HepG2 (cell line): ENCODE results near the gene ORC2. TPM values are rescaled to one million over a fixed set of nuclear protein-coding genes. Genes with fewer than 3 reads are reported as not detected.
A peak's percentile ranks its signal among the peaks of the same experiment; 100 is the strongest.

Source experiments
- ARID2 ChIP-seq: sonication (generic); formaldehyde crosslinking; IDR thresholded peaks from 2 replicates; pipeline ENCODE4 v1.8.1; 2022; ENCODE audit warnings: mild to moderate bottlenecking, missing genetic modification reagents, borderline replicate concordance
- ARNT2 ChIP-seq: sonication (generic); formaldehyde crosslinking; IDR thresholded peaks from 2 replicates; pipeline ENCODE4 v1.8.0; 2022; ENCODE audit warnings: mild to moderate bottlenecking, low read depth, missing genetic modification reagents, moderate library complexity
- BCL6 ChIP-seq: IDR thresholded peaks from 2 replicates; pipeline ENCODE4 v1.6.1; 2016; ENCODE audit warnings: missing genetic modification reagents, missing compliant biosample characterization
- HOMEZ ChIP-seq: IDR thresholded peaks from 2 replicates; pipeline ENCODE4 v1.6.1; 2016; ENCODE audit warnings: low read depth
- ISL2 ChIP-seq: sonication (generic); formaldehyde crosslinking; IDR thresholded peaks from 2 replicates; pipeline ENCODE4 v1.5.0; 2020; ENCODE audit warnings: missing genetic modification reagents
- MED8 ChIP-seq: sonication (generic); formaldehyde crosslinking; IDR thresholded peaks from 2 replicates; pipeline ENCODE4 v1.8.1; 2023; ENCODE audit warnings: mild to moderate bottlenecking, missing genetic modification reagents; ENCODE audit not compliant: insufficient replicate concordance
- MEF2D ChIP-seq: sonication (generic); formaldehyde crosslinking; IDR thresholded peaks from 2 replicates; pipeline ENCODE4 v1.5.1; 2020; ENCODE audit warnings: mild to moderate bottlenecking, missing genetic modification reagents
- MTERF4 ChIP-seq: sonication (generic); formaldehyde crosslinking; IDR thresholded peaks from 2 replicates; pipeline ENCODE4 v1.8.0; 2023; ENCODE audit warnings: mild to moderate bottlenecking, missing genetic modification reagents
- MYC ChIP-seq: sonication (generic); formaldehyde crosslinking; IDR thresholded peaks from 2 replicates; pipeline ENCODE4 v1.9.0; 2021; ENCODE audit warnings: missing genetic modification reagents, borderline replicate concordance
- SNAPC2 ChIP-seq: sonication (generic); formaldehyde crosslinking; IDR thresholded peaks from 2 replicates; pipeline ENCODE4 v1.8.1; 2022; ENCODE audit warnings: mild to moderate bottlenecking, missing genetic modification reagents
- SOX5 ChIP-seq: IDR thresholded peaks from 2 replicates; pipeline ENCODE4 v1.6.1; 2016; ENCODE audit warnings: borderline replicate concordance
- U2AF2 ChIP-seq: fragments of 200-400 bp; formaldehyde crosslinking; IDR thresholded peaks from 2 replicates; pipeline ENCODE4 v1.6.1; 2017; ENCODE audit warnings: low read depth, mild to moderate bottlenecking, low read length
- ZBTB3 ChIP-seq: sonication (generic); formaldehyde crosslinking; IDR thresholded peaks from 2 replicates; pipeline ENCODE4 v1.4.0; 2020; ENCODE audit warnings: low read depth, mild to moderate bottlenecking, moderate library complexity, missing genetic modification reagents, borderline replicate concordance
- ZFP90 ChIP-seq: sonication (generic); formaldehyde crosslinking; IDR thresholded peaks from 2 replicates; pipeline ENCODE4 v1.8.0; 2022; ENCODE audit warnings: missing genetic modification reagents, mild to moderate bottlenecking, inconsistent platforms, borderline replicate concordance
- ZNF232 ChIP-seq: sonication (generic); formaldehyde crosslinking; IDR thresholded peaks from 2 replicates; pipeline ENCODE4 v1.4.0; 2020; ENCODE audit warnings: missing genetic modification reagents, borderline replicate concordance
- ZNF296 ChIP-seq: sonication (generic); formaldehyde crosslinking; conservative IDR thresholded peaks from 2 replicates; pipeline ENCODE4 v1.5.0; 2020; ENCODE audit warnings: mild to moderate bottlenecking, missing genetic modification reagents
- ZNF362 ChIP-seq: sonication (generic); formaldehyde crosslinking; IDR thresholded peaks from 2 replicates; pipeline ENCODE4 v1.4.0; 2020; ENCODE audit warnings: missing genetic modification reagents, mild to moderate bottlenecking, borderline replicate concordance
- ZNF547 ChIP-seq: sonication (generic); formaldehyde crosslinking; IDR thresholded peaks from 2 replicates; pipeline ENCODE4 v1.5.1; 2020; ENCODE audit warnings: mild to moderate bottlenecking, missing genetic modification reagents
- ZNF570 ChIP-seq: sonication (generic); formaldehyde crosslinking; IDR thresholded peaks from 2 replicates; pipeline ENCODE4 v1.4.0; 2020; ENCODE audit warnings: mild to moderate bottlenecking, missing genetic modification reagents, borderline replicate concordance
- ZNF616 ChIP-seq: sonication (generic); formaldehyde crosslinking; IDR thresholded peaks from 2 replicates; pipeline ENCODE4 v1.5.0; 2020; ENCODE audit warnings: low read depth, mild to moderate bottlenecking, missing genetic modification reagents
- ZNF672 ChIP-seq: sonication (generic); formaldehyde crosslinking; IDR thresholded peaks from 2 replicates; pipeline ENCODE4 v1.8.1; 2022; ENCODE audit warnings: missing genetic modification reagents
- ZNF713 ChIP-seq: sonication (generic); formaldehyde crosslinking; IDR thresholded peaks from 2 replicates; pipeline ENCODE4 v1.4.0; 2020; ENCODE audit warnings: mild to moderate bottlenecking, missing genetic modification reagents
- polyA plus RNA-seq, 8 experiments: library from polyadenylated mRNA; depleted of rRNA in 3 of 8; stranded (reverse) in 7 of 8; unstranded in 1 of 8; fragments of >200 nt; fragmentation: Illumina TruSeq in 4 of 8; extraction: Trizol in 4 of 8; gene quantifications; 2 replicates each; pipeline versions ENCODE4 v1.2.1 to v1.2.3, GENCODE V29; 2011 to 2016; ENCODE audit warnings: low read depth in 4 of 8, missing spikeins in 1 of 8, mixed read lengths in 1 of 8; ENCODE audit not compliant: insufficient read depth in 1 of 8
- total RNA-seq, 5 experiments: library from RNA; depleted of rRNA; stranded (reverse); fragments of >200 nt; fragmentation: Illumina TruSeq; extraction: Trizol; gene quantifications; 2 replicates each; pipeline ENCODE4 v1.2.3, GENCODE V29; 2016; ENCODE audit warnings: low read depth in 1 of 5
- TF ChIP-seq, protein P1 (sequence below): sonication (generic); formaldehyde crosslinking; conservative IDR thresholded peaks from 2 replicates; pipeline ENCODE4 v1.8.0; 2022; ENCODE audit warnings: mild to moderate bottlenecking, moderate library complexity, missing genetic modification reagents

ORC2 gene
- total and polyA plus RNA-seq, 2 of the 13 experiments (the other 11 are each of a cell fraction or from before 2014, with no cell fraction given), result 19.3 to 73.5 TPM

DNA sequence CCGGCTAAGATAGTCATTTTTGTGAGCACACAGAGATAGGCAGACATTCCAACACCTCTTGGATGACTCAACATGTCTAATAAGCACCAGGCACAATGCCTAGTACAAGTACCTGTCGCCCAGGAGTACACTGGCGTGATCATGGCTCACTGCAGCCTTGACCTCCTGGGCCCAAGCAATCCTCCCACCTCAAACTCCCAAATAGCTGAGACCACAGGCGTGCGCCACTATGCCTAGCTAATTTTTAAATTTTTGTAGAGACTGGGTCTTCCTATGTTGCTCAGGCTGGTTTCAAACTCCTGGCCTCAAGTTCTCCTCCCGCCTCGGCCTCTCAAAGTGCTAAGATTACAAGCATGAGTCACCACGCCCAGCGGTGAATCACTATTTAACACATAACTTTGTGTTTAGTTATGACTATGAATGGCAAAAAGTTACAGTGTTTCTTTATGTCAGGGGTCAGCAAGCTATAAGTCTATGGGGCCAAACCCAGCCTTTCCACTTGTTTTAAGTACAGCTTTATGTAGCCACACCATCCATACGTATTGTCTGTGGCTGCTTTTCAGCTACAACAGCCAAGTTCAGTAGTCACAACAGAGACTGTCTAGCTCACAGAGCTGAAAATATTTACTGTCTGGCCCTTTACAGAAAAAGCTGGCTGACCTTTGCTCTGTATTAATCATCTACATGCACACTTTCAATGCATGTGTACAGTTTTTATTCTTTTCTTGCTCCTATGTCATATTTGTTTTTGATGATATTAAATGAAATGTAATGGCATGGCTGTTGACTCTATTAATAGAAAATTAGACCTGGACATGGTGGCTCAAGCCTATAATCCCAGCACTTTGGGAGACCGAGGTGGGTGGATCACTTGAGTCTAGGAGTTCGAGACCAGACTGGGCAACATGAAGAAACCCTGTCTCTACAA lies 18.7 kb downstream of the ORC2 start (continued):
- TF ChIP-seq U2AF2, result no peak
- 0 out of 2 replicates have a peak, but pooled peaks have one; percentile 27 for TF ChIP-seq MEF2D (CRISPR knock-in tag)
- no peak for TF ChIP-seq ZBTB3 (CRISPR knock-in tag)
- TF ChIP-seq ZFP90 (CRISPR knock-in tag), result no peak
- TF ChIP-seq, protein P1, sequence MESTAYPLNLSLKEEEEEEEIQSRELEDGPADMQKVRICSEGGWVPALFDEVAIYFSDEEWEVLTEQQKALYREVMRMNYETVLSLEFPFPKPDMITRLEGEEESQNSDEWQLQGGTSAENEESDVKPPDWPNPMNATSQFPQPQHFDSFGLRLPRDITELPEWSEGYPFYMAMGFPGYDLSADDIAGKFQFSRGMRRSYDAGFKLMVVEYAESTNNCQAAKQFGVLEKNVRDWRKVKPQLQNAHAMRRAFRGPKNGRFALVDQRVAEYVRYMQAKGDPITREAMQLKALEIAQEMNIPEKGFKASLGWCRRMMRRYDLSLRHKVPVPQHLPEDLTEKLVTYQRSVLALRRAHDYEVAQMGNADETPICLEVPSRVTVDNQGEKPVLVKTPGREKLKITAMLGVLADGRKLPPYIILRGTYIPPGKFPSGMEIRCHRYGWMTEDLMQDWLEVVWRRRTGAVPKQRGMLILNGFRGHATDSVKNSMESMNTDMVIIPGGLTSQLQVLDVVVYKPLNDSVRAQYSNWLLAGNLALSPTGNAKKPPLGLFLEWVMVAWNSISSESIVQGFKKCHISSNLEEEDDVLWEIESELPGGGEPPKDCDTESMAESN (CRISPR knock-in tag), result no peak
- TF ChIP-seq ARNT2 (CRISPR knock-in tag), result 0 out of 2 replicates have a peak, but pooled peaks have one; percentile 42
- no peak for TF ChIP-seq ISL2 (CRISPR knock-in tag)
- 0 out of 2 replicates have a peak, but pooled peaks have one; percentile 53 for TF ChIP-seq ZNF547 (CRISPR knock-in tag)
- TF ChIP-seq ZNF570, result no peak
- no peak for TF ChIP-seq MED8 (CRISPR knock-in tag)
- TF ChIP-seq ZNF672 (CRISPR knock-in tag), result no peak
- TF ChIP-seq SOX5 (CRISPR knock-in tag), result peak; percentile 79
- TF ChIP-seq ZNF616, result no peak
- 0 out of 2 replicates have a peak, but pooled peaks have one; percentile 19 for TF ChIP-seq ZNF362 (CRISPR knock-in tag)
- no peak for TF ChIP-seq MTERF4 (CRISPR knock-in tag)
- no peak for TF ChIP-seq ARID2
- 0 out of 2 replicates have a peak, but pooled peaks have one; percentile 46 for TF ChIP-seq HOMEZ (CRISPR knock-in tag)
- TF ChIP-seq SNAPC2 (CRISPR knock-in tag), result no peak
- TF ChIP-seq MYC (CRISPR knock-in tag), result no peak
- peak; percentile 92 for TF ChIP-seq BCL6
- TF ChIP-seq ZNF296, result no peak
- no peak for TF ChIP-seq ZNF713
- no peak for TF ChIP-seq ZNF232
